Measurements from ENCODE around the gene NAALADL2. TPM values are rescaled to one million over a fixed set of nuclear protein-coding genes. Genes with fewer than 3 reads are reported as not detected.

NAALADL2 gene
- total RNA-seq, 4 donors from 2014 or later, result 7.0 to 34.7 (median 18.4) TPM

DNA sequence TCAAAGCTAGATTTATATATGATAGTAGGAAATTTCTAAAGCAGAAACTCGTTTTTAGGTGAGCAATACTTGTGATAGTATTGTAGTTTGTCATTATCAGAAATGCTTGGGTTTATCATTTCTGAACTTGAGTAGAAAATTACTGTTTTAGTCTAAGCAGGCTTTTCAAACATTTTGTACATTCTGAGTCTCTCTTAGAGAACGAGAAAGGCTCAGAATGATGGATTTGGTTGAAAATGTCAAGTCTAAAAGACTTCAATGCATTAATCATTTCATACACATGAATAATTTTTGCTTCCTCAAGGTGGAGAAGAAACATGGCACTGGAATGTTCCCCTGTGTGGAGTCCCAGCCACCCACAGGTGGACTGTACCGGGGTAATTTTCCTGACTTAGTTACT is 387.1 kb downstream of the NAALADL2 start:
- Histone ChIP-seq H3K4me3 (no peak overlapping the region), H3K27ac (no peak overlapping the region), H3K4me1 (no peaks in the 10 kb centered on the region), H3K36me3 (no peaks in the 10 kb centered on the region), H3K27me3 (no peaks in the 10 kb centered on the region), H3K9me3 (no peaks in the 10 kb centered on the region)
- TF ChIP-seq POLR2A (IDR thresholded peaks at IDR 0.05), result no peak
- TF ChIP-seq, protein P1, sequence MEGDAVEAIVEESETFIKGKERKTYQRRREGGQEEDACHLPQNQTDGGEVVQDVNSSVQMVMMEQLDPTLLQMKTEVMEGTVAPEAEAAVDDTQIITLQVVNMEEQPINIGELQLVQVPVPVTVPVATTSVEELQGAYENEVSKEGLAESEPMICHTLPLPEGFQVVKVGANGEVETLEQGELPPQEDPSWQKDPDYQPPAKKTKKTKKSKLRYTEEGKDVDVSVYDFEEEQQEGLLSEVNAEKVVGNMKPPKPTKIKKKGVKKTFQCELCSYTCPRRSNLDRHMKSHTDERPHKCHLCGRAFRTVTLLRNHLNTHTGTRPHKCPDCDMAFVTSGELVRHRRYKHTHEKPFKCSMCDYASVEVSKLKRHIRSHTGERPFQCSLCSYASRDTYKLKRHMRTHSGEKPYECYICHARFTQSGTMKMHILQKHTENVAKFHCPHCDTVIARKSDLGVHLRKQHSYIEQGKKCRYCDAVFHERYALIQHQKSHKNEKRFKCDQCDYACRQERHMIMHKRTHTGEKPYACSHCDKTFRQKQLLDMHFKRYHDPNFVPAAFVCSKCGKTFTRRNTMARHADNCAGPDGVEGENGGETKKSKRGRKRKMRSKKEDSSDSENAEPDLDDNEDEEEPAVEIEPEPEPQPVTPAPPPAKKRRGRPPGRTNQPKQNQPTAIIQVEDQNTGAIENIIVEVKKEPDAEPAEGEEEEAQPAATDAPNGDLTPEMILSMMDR (IDR thresholded peaks at IDR 0.05), result no peak
- DNase-seq, result no peak

DNA sequence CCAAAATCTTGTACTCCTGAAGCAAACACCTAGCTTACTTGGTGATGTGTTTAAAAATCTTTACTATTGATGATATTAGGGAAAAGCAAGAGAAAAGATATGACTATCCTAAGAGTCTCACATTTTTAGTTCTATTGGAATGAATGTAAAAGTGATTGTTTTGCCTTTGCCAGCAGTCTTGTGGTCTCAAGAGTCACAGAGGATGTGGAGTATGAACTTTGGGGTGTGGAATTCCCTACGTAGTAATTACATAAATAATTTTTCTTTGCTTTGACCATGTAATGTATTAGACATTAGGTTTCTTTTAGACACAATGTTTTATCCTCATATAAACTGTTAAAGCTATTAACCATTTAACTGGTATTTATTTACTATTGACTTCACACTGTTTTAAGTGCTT is 387.6 kb downstream of the NAALADL2 start:
- no peaks in the 10 kb centered on the region for H3K9me3 ChIP-seq
- H3K27me3 ChIP-seq, result no peaks in the 10 kb centered on the region
- TF ChIP-seq, protein P1 (IDR thresholded peaks at IDR 0.05), result no peak
- no peak for TF ChIP-seq POLR2A (IDR thresholded peaks at IDR 0.05)
- H3K36me3 ChIP-seq, result no peaks in the 10 kb centered on the region
- no peak for DNase-seq
- no peak overlapping the region for H3K27ac ChIP-seq
- H3K4me3 ChIP-seq, result no peak overlapping the region
- H3K4me1 ChIP-seq, result no peaks in the 10 kb centered on the region

DNA sequence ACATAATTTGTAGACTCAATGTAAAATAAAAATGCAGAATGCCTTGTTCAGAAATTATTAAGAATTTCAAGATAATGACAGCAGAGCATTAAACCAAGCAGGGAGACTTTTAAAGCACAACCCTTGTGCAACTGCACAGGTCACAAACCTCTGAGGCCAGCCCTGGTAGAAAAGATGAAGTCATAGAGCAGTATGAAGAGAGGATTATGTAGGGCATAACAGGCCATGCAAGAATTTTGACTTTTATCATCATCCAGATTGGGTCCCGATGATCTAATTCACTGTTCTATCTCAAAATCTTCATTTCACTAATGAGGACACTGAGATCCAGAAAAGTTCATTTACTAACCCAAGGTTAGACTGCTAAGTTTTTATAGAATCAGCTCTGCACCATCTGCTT is 388.5 kb downstream of the NAALADL2 start:
- Histone ChIP-seq H3K4me1 (no peaks in the 10 kb centered on the region), H3K9me3 (no peaks in the 10 kb centered on the region), H3K27me3 (no peaks in the 10 kb centered on the region), H3K36me3 (no peaks in the 10 kb centered on the region), H3K4me3 (no peak overlapping the region), H3K27ac (no peak overlapping the region)
- no peak for TF ChIP-seq POLR2A (IDR thresholded peaks at IDR 0.05)
- TF ChIP-seq, protein P1 (IDR thresholded peaks at IDR 0.05), result no peak
- no peak for DNase-seq

DNA sequence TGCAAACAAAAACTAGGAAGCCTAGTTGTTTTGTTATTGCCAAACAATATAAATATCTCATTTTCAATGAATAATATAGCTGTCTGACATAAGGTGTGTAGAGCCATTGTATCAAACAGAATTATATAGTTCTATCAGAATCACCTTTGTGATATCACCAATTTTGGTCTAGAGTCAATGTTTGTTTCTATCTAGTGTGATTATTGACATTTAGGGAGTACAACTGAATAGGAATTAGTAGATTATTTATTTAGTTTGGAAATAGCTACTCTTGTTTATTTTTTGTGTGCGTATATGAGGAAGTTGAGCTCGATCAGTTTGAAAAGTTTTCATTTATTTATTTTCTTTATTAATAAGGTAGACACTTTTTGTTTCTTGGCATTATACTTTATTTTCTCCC is 389.7 kb downstream of the NAALADL2 start:
- no peak for DNase-seq

DNA sequence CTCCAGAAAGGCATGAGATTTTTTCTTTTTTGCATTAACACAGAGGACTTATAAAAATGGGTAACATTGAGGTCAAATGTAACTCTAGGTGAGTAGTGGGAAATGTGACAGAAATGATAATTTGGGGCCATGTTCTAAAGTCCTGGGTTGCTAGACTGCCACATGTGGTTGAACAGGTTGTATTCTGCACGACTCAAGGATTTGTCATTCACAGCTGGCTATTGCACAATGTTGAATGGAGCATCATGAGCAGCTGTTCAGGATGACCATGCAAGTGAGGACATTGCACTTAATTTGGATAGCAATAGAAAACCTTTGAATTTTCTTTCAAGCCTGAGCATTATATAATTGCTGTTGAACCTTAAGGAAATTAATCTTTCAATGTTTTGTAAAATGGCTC is 396.6 kb downstream of the NAALADL2 start:
- H3K9me3 ChIP-seq, result no peaks in the 10 kb centered on the region
- H3K27ac ChIP-seq, result no peak overlapping the region
- no peaks in the 10 kb centered on the region for H3K36me3 ChIP-seq
- H3K27me3 ChIP-seq, result no peaks in the 10 kb centered on the region
- no peak overlapping the region for H3K4me3 ChIP-seq
- no peaks in the 10 kb centered on the region for H3K4me1 ChIP-seq
- TF ChIP-seq POLR2A (IDR thresholded peaks at IDR 0.05), result no peak
- TF ChIP-seq, protein P1 (IDR thresholded peaks at IDR 0.05), result no peak
- DNase-seq, result no peak

More for the DNA sequence above, 389.7 kb downstream of the NAALADL2 start:
- H3K27me3 ChIP-seq, result no peaks in the 10 kb centered on the region
- no peaks in the 10 kb centered on the region for H3K36me3 ChIP-seq
- no peaks in the 10 kb centered on the region for H3K4me1 ChIP-seq
- H3K4me3 ChIP-seq, result no peak overlapping the region
- no peak for TF ChIP-seq POLR2A (IDR thresholded peaks at IDR 0.05)
- TF ChIP-seq, protein P1 (IDR thresholded peaks at IDR 0.05), result no peak
- no peak overlapping the region for H3K27ac ChIP-seq
- H3K9me3 ChIP-seq, result no peaks in the 10 kb centered on the region

DNA sequence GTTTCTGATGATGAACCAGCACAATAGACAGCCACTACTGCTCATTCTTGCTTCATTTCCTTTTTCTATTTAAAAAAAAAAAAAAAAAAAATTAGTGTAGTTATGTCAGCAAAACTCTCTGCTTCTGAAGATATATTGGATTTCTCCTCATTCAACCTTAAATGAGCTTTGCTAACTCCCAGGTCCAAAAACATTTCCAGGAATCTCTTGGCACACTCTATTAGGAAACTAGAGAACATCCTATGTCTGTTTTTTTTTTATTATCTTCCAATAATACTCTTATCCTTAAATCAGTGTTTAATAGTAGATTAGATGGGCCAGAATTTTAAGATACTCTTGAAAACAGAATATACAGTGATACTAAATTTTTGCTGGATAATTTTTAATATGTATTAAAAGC is 398.0 kb downstream of the NAALADL2 start:
- Histone ChIP-seq H3K9me3 (no peaks in the 10 kb centered on the region), H3K27ac (no peak overlapping the region), H3K36me3 (no peaks in the 10 kb centered on the region), H3K27me3 (no peaks in the 10 kb centered on the region), H3K4me3 (no peak overlapping the region), H3K4me1 (no peaks in the 10 kb centered on the region)
- TF ChIP-seq POLR2A (IDR thresholded peaks at IDR 0.05), result no peak
- TF ChIP-seq, protein P1 (IDR thresholded peaks at IDR 0.05), result no peak
- DNase-seq, result no peak
